Retinal pigment epithelial cell (primary cell): Measurements from ENCODE around the gene INAVA.

Experiments used
- DNase-seq: peaks from one replicate; pipeline ENCODE4 v3.0.0-alpha.2; 2010; ENCODE audit warnings: low read depth
- H3K4me3 ChIP-seq: 2 replicates; pipeline ENCODE4 v1.5.1; 2011; ENCODE audit warnings: mild to moderate bottlenecking, low read length, control low read depth, moderate library complexity
- TF ChIP-seq, protein P1 (sequence below): conservative IDR thresholded peaks from 2 replicates; pipeline ENCODE4 v1.5.1; 2011; ENCODE audit warnings: low read depth, low read length, control low read depth, inconsistent platforms

INAVA gene

GRCh38 chr1:200869376-200869752 lies 25.3 kb upstream of the INAVA start:
- TF ChIP-seq, protein P1, sequence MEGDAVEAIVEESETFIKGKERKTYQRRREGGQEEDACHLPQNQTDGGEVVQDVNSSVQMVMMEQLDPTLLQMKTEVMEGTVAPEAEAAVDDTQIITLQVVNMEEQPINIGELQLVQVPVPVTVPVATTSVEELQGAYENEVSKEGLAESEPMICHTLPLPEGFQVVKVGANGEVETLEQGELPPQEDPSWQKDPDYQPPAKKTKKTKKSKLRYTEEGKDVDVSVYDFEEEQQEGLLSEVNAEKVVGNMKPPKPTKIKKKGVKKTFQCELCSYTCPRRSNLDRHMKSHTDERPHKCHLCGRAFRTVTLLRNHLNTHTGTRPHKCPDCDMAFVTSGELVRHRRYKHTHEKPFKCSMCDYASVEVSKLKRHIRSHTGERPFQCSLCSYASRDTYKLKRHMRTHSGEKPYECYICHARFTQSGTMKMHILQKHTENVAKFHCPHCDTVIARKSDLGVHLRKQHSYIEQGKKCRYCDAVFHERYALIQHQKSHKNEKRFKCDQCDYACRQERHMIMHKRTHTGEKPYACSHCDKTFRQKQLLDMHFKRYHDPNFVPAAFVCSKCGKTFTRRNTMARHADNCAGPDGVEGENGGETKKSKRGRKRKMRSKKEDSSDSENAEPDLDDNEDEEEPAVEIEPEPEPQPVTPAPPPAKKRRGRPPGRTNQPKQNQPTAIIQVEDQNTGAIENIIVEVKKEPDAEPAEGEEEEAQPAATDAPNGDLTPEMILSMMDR, result no peak
- no peak overlapping the region for H3K4me3 ChIP-seq
- no peak for DNase-seq

DNA sequence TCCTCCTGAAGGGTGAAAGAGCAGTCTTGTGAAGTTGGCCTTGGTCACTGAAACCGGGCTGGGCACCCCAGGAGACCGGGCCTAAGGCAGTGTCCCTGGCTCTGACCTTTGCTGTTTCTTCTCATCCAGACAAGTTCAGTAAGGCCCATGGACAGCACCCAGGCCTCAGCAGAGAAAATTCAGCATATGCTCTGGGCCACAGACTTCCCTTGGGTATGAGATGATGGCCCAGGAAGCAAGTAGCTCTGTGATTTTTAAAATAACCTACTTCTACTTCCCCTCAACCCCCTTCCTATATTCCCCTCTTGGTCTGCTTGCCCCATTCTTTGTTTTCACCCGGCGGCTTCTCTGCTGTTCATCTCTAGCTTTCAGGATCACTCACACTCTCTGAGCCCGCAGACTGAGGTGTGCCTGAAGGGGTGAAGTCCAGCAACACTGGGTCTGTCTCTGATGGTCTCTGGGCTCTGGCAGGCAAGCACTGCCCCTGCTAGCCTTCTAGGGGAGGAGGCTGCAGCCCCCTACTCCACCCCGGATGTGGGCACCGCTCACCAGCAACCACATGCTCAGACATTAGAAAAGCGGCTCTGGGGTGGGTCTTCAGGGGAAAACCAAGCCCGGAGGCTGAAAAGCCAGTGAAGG lies 24.8 kb upstream of the INAVA start:
- no peak overlapping the region for H3K4me3 ChIP-seq
- TF ChIP-seq, protein P1, result no peak
- DNase-seq, result no peak

- no peak for DNase-seq
- TF ChIP-seq, protein P1, result no peak
- H3K4me3 ChIP-seq, result no peak within 1 kb of the TSS
Observed at GRCh38 chr1:200872446-200873115, 22.1 kb upstream of the INAVA start, which contains the start of gene GPR25. TSS of gene GPR25 (plus strand) at chr1:200872981. CDS start at chr1:200873038, 57 bp downstream.

- no peak overlapping the region for H3K4me3 ChIP-seq
- TF ChIP-seq, protein P1, result no peak
- DNase-seq, result no peak
Observed at GRCh38 chr1:200873116-200873670, 21.5 kb upstream of the INAVA start.

DNA sequence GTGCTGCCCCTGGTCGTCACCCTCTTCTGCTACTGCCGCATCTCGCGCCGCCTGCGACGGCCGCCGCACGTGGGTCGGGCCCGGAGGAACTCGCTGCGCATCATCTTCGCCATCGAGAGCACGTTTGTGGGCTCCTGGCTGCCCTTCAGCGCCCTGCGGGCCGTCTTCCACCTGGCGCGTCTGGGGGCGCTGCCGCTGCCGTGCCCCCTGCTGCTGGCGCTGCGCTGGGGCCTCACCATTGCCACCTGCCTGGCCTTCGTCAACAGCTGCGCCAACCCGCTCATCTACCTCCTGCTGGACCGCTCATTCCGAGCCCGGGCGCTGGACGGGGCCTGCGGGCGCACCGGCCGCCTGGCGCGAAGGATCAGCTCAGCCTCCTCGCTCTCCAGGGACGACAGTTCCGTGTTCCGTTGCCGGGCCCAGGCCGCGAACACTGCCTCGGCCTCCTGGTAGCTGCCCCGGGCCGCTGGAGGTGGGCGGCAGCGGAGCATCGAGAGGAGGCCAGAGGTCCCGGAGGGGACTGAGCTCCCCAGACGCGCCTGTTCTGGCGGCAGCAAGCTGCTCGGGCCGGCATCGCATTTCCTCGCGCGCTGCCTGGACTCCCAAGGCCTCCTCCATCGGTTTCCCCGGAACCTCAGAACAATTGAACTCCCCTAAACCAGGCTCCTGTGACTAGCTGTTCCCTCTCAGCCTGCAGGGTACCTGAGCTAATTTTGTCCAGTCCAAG lies 20.9 kb upstream of the INAVA start:
- DNase-seq, result no peak
- TF ChIP-seq, protein P1, result no peak
- no peak overlapping the region for H3K4me3 ChIP-seq

DNA sequence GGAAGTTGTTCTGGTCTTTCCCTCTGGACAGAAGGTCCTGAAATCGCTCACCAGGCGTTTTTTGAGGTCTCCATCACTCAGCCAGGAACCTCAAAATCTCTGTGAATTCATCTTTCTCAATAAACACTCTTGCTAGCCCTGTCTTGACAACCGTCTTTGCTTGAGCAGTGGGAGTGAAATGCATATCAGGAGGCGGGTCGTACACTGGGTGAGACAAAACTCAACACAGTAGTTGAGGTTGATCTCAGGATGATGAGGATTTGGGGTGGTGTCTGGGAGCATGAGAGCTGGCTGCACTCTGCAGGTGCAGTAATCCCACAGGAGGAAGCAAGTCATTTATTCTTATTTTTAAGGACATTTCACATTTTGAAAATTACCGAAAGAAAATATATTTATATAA lies 20.0 kb upstream of the INAVA start:
- H3K4me3 ChIP-seq, result no peak overlapping the region
- DNase-seq, result no peak
- TF ChIP-seq, protein P1, result no peak
